T-cell (primary cell): ENCODE data around the gene TMEM181. TPM values are rescaled to one million over a fixed set of nuclear protein-coding genes. Genes with fewer than 3 reads are reported as not detected.
"Not testable (repeated sequence)": the region's sequence is repeated elsewhere in the genome, so short reads cannot be mapped to it uniquely, and the experiment has no call there.

ENCODE experiments used
- ATAC-seq, 4 experiments: fragments of 200-7000 bp in 3 of 4; fragments of 150-1000 bp in 1 of 4; cut with Tn5 transposase; replicated peaks in 1 of 4; 1 replicate in 3 of 4; 2 replicates in 1 of 4; pipeline ENCODE4 v1.10.0; 2021; ENCODE audit warnings: moderate library complexity in 3 of 4, mild to moderate bottlenecking in 2 of 4, moderate number of reproducible peaks in 1 of 4
- CTCF ChIA-PET, 2 donors: fragments of 300-600 bp; sonication (Branson Sonifier 250); formaldehyde crosslinking; loops; one replicate each; lab custom pipeline; 2022; ENCODE audit warnings: antibody characterized with exemption in 2 of 2; lab: Charles Lee
- POLR2A ChIA-PET, 2 donors: fragments of 300-600 bp; sonication (Branson Sonifier 250); formaldehyde crosslinking; loops; one replicate each; lab custom pipeline; 2022; ENCODE audit warnings: antibody characterized with exemption in 2 of 2; lab: Charles Lee
- DNase-seq, 35 experiments: peaks; one replicate each; pipeline versions ENCODE4 v3.0.0 to v3.0.0-alpha.2; 2013 to 2023
- H3K27ac ChIP-seq: one replicate; pipeline ENCODE4 v1.5.1; 2013; ENCODE audit warnings: low read length
- H3K27me3 ChIP-seq, 2 experiments: replicated peaks in 1 of 2; 1 replicate in 1 of 2; 2 replicates in 1 of 2; pipeline versions ENCODE4 v1.6.1 to v1.7.0; 2013; ENCODE audit warnings: low read length in 1 of 2, mixed read lengths in 1 of 2; ENCODE audit not compliant: control insufficient read depth in 2 of 2, insufficient read depth in 2 of 2; ENCODE audit errors: extremely low read depth in 1 of 2
- H3K36me3 ChIP-seq, 2 donors: 1 replicate in 1 of 2; 2 replicates in 1 of 2; pipeline versions ENCODE4 v1.6.1 to v1.7.0; 2013; ENCODE audit warnings: low read length in 1 of 2; ENCODE audit not compliant: control insufficient read depth in 2 of 2, insufficient read depth in 1 of 2; ENCODE audit errors: extremely low read depth in 1 of 2
- H3K4me1 ChIP-seq, 2 experiments: 1 replicate in 1 of 2; 2 replicates in 1 of 2; pipeline versions ENCODE4 v1.6.1 to v1.7.0; 2013; ENCODE audit warnings: low read length in 2 of 2, mixed read lengths in 1 of 2; ENCODE audit not compliant: insufficient read depth in 2 of 2, control insufficient read depth in 1 of 2; ENCODE audit errors: extremely low read depth in 1 of 2
- H3K4me3 ChIP-seq, 2 donors: 1 replicate in 1 of 2; 2 replicates in 1 of 2; pipeline versions ENCODE4 v1.5.1 to v1.7.0; 2013; ENCODE audit warnings: mild to moderate bottlenecking in 2 of 2, low read length in 1 of 2, moderate library complexity in 1 of 2; ENCODE audit not compliant: control insufficient read depth in 1 of 2; ENCODE audit errors: extremely low read depth in 1 of 2
- H3K9me3 ChIP-seq: 2 replicates; pipeline ENCODE4 v1.7.0; 2013
- H3K27ac Mint-ChIP-seq, 2 donors: one replicate each; pipeline ENCODE4 v1.8.0; 2020 to 2021; ENCODE audit warnings: mild to moderate bottlenecking in 2 of 2, mixed read lengths in 2 of 2
- H3K27me3 Mint-ChIP-seq, 2 donors: one replicate each; pipeline ENCODE4 v1.8.0; 2021 to 2022; ENCODE audit warnings: mixed read lengths in 2 of 2
- H3K36me3 Mint-ChIP-seq: one replicate; pipeline ENCODE4 v1.8.0; 2021; ENCODE audit warnings: mixed read lengths
- H3K4me1 Mint-ChIP-seq, 3 donors: one replicate each; pipeline ENCODE4 v1.8.0; 2020 to 2022; ENCODE audit warnings: mixed read lengths in 3 of 3, mild to moderate bottlenecking in 1 of 3
- H3K4me3 Mint-ChIP-seq, 3 donors: one replicate each; pipeline ENCODE4 v1.8.0; 2020 to 2022; ENCODE audit warnings: mild to moderate bottlenecking in 3 of 3, mixed read lengths in 3 of 3, moderate library complexity in 3 of 3
- H3K9me3 Mint-ChIP-seq, 3 donors: one replicate each; pipeline ENCODE4 v1.8.0; 2020 to 2022; ENCODE audit warnings: mixed read lengths in 3 of 3
- WGBS: methylation state at CpG from one replicate; pipeline ENCODE4 v1.1.5; 2013; ENCODE audit warnings: missing lambda C conversion rate; ENCODE audit not compliant: insufficient coverage; 5-methylcytosine and 5-hydroxymethylcytosine counted together
- total RNA-seq, 35 experiments: library from RNA in 6 of 35; stranded (reverse) in 6 of 35; fragments of 120-200 nt in 1 of 35; gene quantifications; one replicate each; pipeline versions ENCODE4 v1.2.1 to v1.2.4 and lab custom pipeline; 2013 to 2026

The TMEM181 gene
- total RNA-seq, 5 donors from 2014 or later (not counting 1 experiment from before 2014, with no cell fraction given): 15.9 to 21.5 (median 19.9) TPM

GRCh38 chr6:158655569-158656450 lies 95.9 kb downstream of the TMEM181 start:
- H3K27ac ChIP-seq: peak overlapping the region; percentile 99
- ATAC-seq (no peak), DNase-seq (no peak)
- peak overlapping the region; percentile 18 to 72 (median 48) for H3K4me3 Mint-ChIP-seq
- no peak overlapping the region for H3K4me3 ChIP-seq
- peaks cover 19% of the 10 kb centered on the region for H3K36me3 Mint-ChIP-seq
- ChIA-PET CTCF (no interaction called here), POLR2A (interaction anchor here (0.5 to 1.8 kb wide), 4 partner anchors 12 to 306 kb away, joined by 3 to 6 read pairs (median 3); partner anchors contain the start of gene DYNLT1 (in 1 of the 2))
- WGBS: 89% methylated on average over 16 of the region's 22 CpGs
- no peaks in the 10 kb centered on the region for H3K27me3 ChIP-seq
- peaks cover 62 to 77% (median 71%) of the 10 kb centered on the region in 3 donors for H3K4me1 Mint-ChIP-seq
- peaks cover 37 to 66% of the 10 kb centered on the region in 2 experiments for H3K4me1 ChIP-seq
- peak overlapping the region; percentile 97 to 98 for H3K27ac Mint-ChIP-seq
- no peaks in the 10 kb centered on the region for H3K27me3 Mint-ChIP-seq
- H3K36me3 ChIP-seq: peaks cover 0 to 10% of the 10 kb centered on the region in 2 donors
- H3K9me3 ChIP-seq: no peaks in the 10 kb centered on the region
- H3K9me3 Mint-ChIP-seq: no peaks in the 10 kb centered on the region

- H3K27me3 Mint-ChIP-seq, H3K4me3 Mint-ChIP-seq, ATAC-seq, H3K27ac ChIP-seq, H3K9me3 Mint-ChIP-seq, H3K4me3 ChIP-seq, DNase-seq, H3K27me3 ChIP-seq, POLR2A ChIA-PET, H3K9me3 ChIP-seq: not testable (repeated sequence)
- H3K4me1 Mint-ChIP-seq: peaks cover 63 to 72% (median 69%) of the 10 kb centered on the region in 3 donors
- H3K4me1 ChIP-seq: peaks cover 42 to 60% of the 10 kb centered on the region in 2 experiments
- H3K36me3 ChIP-seq: peaks cover 0 to 15% of the 10 kb centered on the region in 2 donors
- 80% methylated on average over 4 of the region's 9 CpGs for WGBS
- CTCF ChIA-PET: interaction anchor here in 1 of 2 donors (0.6 kb wide), 1 partner anchor 274 kb away, joined by 3 read pairs; no protein-coding TSS in a partner anchor
- H3K27ac Mint-ChIP-seq: peak overlapping the region; percentile 57 to 64
- peaks cover 19% of the 10 kb centered on the region for H3K36me3 Mint-ChIP-seq
These were observed 97.1 kb downstream of the TMEM181 start for GRCh38 chr6:158656986-158657385.

- peak in 34 of 35 experiments; percentile 26 to 75 (median 56) for DNase-seq
- Histone ChIP-seq H3K9me3 (no peaks in the 10 kb centered on the region), H3K27me3 (no peaks in the 10 kb centered on the region), H3K36me3 (peaks cover 0 to 34% of the 10 kb centered on the region in 2 donors), H3K27ac (peak overlapping the region; percentile 25), H3K4me1 (peaks cover 31 to 33% of the 10 kb centered on the region in 2 experiments), H3K4me3 (no peak overlapping the region)
- 8% methylated on average over 8 of the region's 10 CpGs for WGBS
- Mint-ChIP-seq H3K27me3 (no peaks in the 10 kb centered on the region), H3K4me3 (peak overlapping the region; percentile 17 to 55 (median 18)), H3K36me3 (peaks cover 25% of the 10 kb centered on the region), H3K9me3 (no peaks in the 10 kb centered on the region), H3K27ac (peak overlapping the region; percentile 20 to 81), H3K4me1 (peaks cover 50 to 59% (median 51%) of the 10 kb centered on the region in 3 donors)
- ATAC-seq: peak; percentile 69 to 78 (median 70)
- POLR2A ChIA-PET: interaction anchor here (0.5 to 1.9 kb wide), 8 partner anchors 11 to 381 kb away, joined by 3 to 17 read pairs (median 4); partner anchors contain the start of gene SYTL3 (in 1 of the 2)
- CTCF ChIA-PET: interaction anchor here (0.7 to 5.7 kb wide), 14 partner anchors 11 to 446 kb away, joined by 3 to 85 read pairs (median 6); partner anchors contain the start of genes SYTL3 (in 2 of the 2) and DYNLT1 (in 1 of the 2)
These were observed 100.5 kb downstream of the TMEM181 start for GRCh38 chr6:158660333-158660754.

GRCh38 chr6:158661156-158661685 lies 101.3 kb downstream of the TMEM181 start:
- H3K27me3 ChIP-seq: no peaks in the 10 kb centered on the region
- ChIA-PET CTCF (interaction anchor here (0.6 to 5.7 kb wide), 8 partner anchors 12 to 434 kb away, joined by 3 to 85 read pairs (median 9); partner anchors contain the start of gene SYTL3 (in 1 of the 2)), POLR2A (interaction anchor here (0.5 to 1.2 kb wide), 4 partner anchors 8 to 381 kb away, joined by 3 to 4 read pairs (median 4); no protein-coding TSS in a partner anchor)
- H3K4me1 ChIP-seq: peaks cover 22 to 26% of the 10 kb centered on the region in 2 experiments
- Mint-ChIP-seq H3K27me3 (no peaks in the 10 kb centered on the region), H3K4me3 (peak overlapping the region in 1 of 3 donors; percentile 55), H3K9me3 (no peaks in the 10 kb centered on the region), H3K27ac (peak overlapping the region in 1 of 2 donors; percentile 72), H3K4me1 (peaks cover 41 to 50% (median 42%) of the 10 kb centered on the region in 3 donors), H3K36me3 (peaks cover 30% of the 10 kb centered on the region)
- DNase-seq (no peak), ATAC-seq (no peak)
- no peak overlapping the region for H3K27ac ChIP-seq
- H3K9me3 ChIP-seq: no peaks in the 10 kb centered on the region
- H3K4me3 ChIP-seq: no peak overlapping the region
- 100% methylated on average over 1 of the region's 3 CpGs for WGBS
- H3K36me3 ChIP-seq: peaks cover 0 to 41% of the 10 kb centered on the region in 2 donors

GRCh38 chr6:158662607-158662953 lies 102.7 kb downstream of the TMEM181 start:
- ChIA-PET POLR2A (interaction anchor here (0.8 to 1.4 kb wide), 8 partner anchors 9 to 35 kb away, joined by 3 to 8 read pairs (median 4); partner anchors contain the start of gene SYTL3 (in 1 of the 2)), CTCF (interaction anchor here (0.9 to 5.7 kb wide), 5 partner anchors 24 to 87 kb away, joined by 3 to 85 read pairs (median 5); no protein-coding TSS in a partner anchor)
- H3K27me3 Mint-ChIP-seq: no peaks in the 10 kb centered on the region
- ATAC-seq (no peak), DNase-seq (no peak)
- H3K36me3 Mint-ChIP-seq: peaks cover 44% of the 10 kb centered on the region
- Histone ChIP-seq H3K36me3 (peaks cover 4 to 53% of the 10 kb centered on the region in 2 donors), H3K4me1 (peaks cover 21 to 27% of the 10 kb centered on the region in 2 experiments), H3K27ac (no peak overlapping the region), H3K9me3 (no peaks in the 10 kb centered on the region), H3K27me3 (no peaks in the 10 kb centered on the region), H3K4me3 (peak overlapping the region in 1 of 2 donors; percentile 56)
- peaks cover 35 to 54% (median 47%) of the 10 kb centered on the region in 3 donors for H3K4me1 Mint-ChIP-seq
- H3K27ac Mint-ChIP-seq: peak overlapping the region in 1 of 2 donors; percentile 89
- peak overlapping the region in 2 of 3 donors; percentile 76 to 81 for H3K4me3 Mint-ChIP-seq
- WGBS: 40% methylated on average over 1 of the region's 3 CpGs
- H3K9me3 Mint-ChIP-seq: no peaks in the 10 kb centered on the region
